Stimulated activated CD4-positive, alpha-beta T cell treated with anti-CD3 and anti-CD28 coated beads, Interleukin-1b, Interleukin-23, amount 100 ng/mL, for 48 hours (primary cell): ENCODE data around the gene TTN.
A peak's percentile ranks its signal among the peaks of the same experiment; 100 is the strongest.
"Not testable (repeated sequence)": the region's sequence is repeated elsewhere in the genome, so short reads cannot be mapped to it uniquely, and the experiment has no call there.

Source experiments
- DNase-seq: peaks from one replicate; pipeline ENCODE4 v3.0.0-alpha.2; 2020

The TTN gene

GRCh38 chr2:178526256-178526655 is 281.0 kb downstream of the TTN start:
- no peak for DNase-seq

- DNase-seq = not testable (repeated sequence)
These were observed 281.8 kb downstream of the TTN start for GRCh38 chr2:178525460-178525859.

GRCh38 chr2:178525010-178525409 is 282.2 kb downstream of the TTN start:
- not testable (repeated sequence) for DNase-seq

GRCh38 chr2:178523596-178524134 is 283.6 kb downstream of the TTN start:
- no peak for DNase-seq

GRCh38 chr2:178522950-178523595 is 284.1 kb downstream of the TTN start:
- peak; percentile 83 for DNase-seq

- peak; percentile 66 for DNase-seq
These were observed 285.7 kb downstream of the TTN start for GRCh38 chr2:178521304-178522150.

GRCh38 chr2:178517496-178517895 is 289.7 kb downstream of the TTN start:
- DNase-seq = no peak

GRCh38 chr2:178514664-178515063 is 292.6 kb downstream of the TTN start:
- DNase-seq = peak; percentile 71

- no peak for DNase-seq
These were observed 293.3 kb downstream of the TTN start for GRCh38 chr2:178513876-178514275.

- no peak for DNase-seq
These were observed 294.7 kb downstream of the TTN start for GRCh38 chr2:178512484-178512883.

GRCh38 chr2:178510384-178510783 is 296.8 kb downstream of the TTN start:
- DNase-seq = no peak

- DNase-seq = no peak
These were observed 298.6 kb downstream of the TTN start for GRCh38 chr2:178508646-178509045.

GRCh38 chr2:178506949-178507348 is 300.3 kb downstream of the TTN start:
- DNase-seq = no peak

- no peak for DNase-seq
These were observed 300.7 kb downstream of the TTN start for GRCh38 chr2:178506524-178506923.

GRCh38 chr2:178506101-178506500 is 301.1 kb downstream of the TTN start:
- DNase-seq = no peak

GRCh38 chr2:178502751-178503150 is 304.5 kb downstream of the TTN start:
- DNase-seq = no peak

- no peak for DNase-seq
These were observed 307.6 kb downstream of the TTN start for GRCh38 chr2:178499640-178500039.

GRCh38 chr2:178498137-178498536 is 309.1 kb downstream of the TTN start:
- DNase-seq = no peak

GRCh38 chr2:178496049-178496448 is 311.2 kb downstream of the TTN start:
- no peak for DNase-seq

- DNase-seq = no peak
These were observed 315.6 kb downstream of the TTN start for GRCh38 chr2:178491612-178492011.

GRCh38 chr2:178485356-178485755 is 321.9 kb downstream of the TTN start:
- DNase-seq = no peak

GRCh38 chr2:178484245-178485041 is 322.8 kb downstream of the TTN start:
- DNase-seq = no peak

GRCh38 chr2:178482437-178482836 is 324.8 kb downstream of the TTN start:
- DNase-seq = no peak
